GM12875 (cell line): ENCODE measurements around the gene RGS7.

ENCODE experiments used
- H3K4me3 ChIP-seq: one replicate; pipeline ENCODE4 v1.5.1; 2011; ENCODE audit warnings: low read depth, low read length, control low read depth
- TF ChIP-seq, protein P1 (sequence below): IDR thresholded peaks from 2 replicates; pipeline ENCODE4 v1.5.1; 2011; ENCODE audit warnings: low read depth, mild to moderate bottlenecking, control low read depth, inconsistent platforms, low read length, moderate library complexity, borderline replicate concordance; ENCODE audit not compliant: insufficient read depth

The RGS7 gene

DNA sequence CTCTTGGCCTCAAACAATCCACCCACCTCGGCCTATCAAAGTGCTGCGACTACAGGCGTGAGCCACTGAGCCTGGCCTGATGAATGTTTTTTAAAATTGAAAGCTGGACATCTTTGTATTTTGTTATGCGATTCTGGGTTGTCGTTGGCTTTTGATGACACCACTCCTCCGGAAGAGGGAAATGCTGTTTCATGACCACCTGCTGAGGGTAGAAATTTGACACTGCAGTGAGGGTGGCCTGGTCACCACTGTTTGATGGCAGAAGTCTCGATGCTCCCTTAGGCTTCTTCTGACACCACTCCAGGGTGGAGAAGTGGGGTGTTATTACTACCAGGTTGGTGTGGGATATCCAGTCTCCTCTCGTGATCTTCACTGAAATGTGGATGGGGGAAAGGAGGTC is 357.2 kb downstream of the RGS7 start:
- no peak overlapping the region for H3K4me3 ChIP-seq
- TF ChIP-seq, protein P1, sequence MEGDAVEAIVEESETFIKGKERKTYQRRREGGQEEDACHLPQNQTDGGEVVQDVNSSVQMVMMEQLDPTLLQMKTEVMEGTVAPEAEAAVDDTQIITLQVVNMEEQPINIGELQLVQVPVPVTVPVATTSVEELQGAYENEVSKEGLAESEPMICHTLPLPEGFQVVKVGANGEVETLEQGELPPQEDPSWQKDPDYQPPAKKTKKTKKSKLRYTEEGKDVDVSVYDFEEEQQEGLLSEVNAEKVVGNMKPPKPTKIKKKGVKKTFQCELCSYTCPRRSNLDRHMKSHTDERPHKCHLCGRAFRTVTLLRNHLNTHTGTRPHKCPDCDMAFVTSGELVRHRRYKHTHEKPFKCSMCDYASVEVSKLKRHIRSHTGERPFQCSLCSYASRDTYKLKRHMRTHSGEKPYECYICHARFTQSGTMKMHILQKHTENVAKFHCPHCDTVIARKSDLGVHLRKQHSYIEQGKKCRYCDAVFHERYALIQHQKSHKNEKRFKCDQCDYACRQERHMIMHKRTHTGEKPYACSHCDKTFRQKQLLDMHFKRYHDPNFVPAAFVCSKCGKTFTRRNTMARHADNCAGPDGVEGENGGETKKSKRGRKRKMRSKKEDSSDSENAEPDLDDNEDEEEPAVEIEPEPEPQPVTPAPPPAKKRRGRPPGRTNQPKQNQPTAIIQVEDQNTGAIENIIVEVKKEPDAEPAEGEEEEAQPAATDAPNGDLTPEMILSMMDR, result no peak

GRCh38 chr1:240998441-240999015 is 358.5 kb downstream of the RGS7 start:
- TF ChIP-seq, protein P1, result no peak
- H3K4me3 ChIP-seq, result no peak overlapping the region

DNA sequence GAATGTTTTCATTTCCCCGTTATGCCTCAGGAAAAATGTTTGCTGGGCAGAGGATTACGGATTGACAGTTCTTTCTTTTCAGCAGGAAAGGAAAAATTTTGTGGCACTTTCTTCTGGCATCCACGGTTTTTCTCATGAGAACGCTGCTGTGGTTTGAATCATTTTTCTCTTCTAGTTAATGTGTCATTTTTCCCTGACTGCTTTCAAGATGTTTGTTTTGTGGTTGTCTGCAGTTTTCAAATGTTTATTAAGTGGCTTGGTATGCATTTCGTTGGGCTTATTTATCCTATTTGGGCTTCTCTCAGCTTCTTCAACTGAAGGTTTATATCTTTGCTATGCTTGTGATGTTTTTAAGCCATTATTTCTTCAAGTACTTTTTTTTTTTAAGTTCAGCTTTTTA is 359.0 kb downstream of the RGS7 start:
- TF ChIP-seq, protein P1, result no peak
- H3K4me3 ChIP-seq, result no peak overlapping the region

DNA sequence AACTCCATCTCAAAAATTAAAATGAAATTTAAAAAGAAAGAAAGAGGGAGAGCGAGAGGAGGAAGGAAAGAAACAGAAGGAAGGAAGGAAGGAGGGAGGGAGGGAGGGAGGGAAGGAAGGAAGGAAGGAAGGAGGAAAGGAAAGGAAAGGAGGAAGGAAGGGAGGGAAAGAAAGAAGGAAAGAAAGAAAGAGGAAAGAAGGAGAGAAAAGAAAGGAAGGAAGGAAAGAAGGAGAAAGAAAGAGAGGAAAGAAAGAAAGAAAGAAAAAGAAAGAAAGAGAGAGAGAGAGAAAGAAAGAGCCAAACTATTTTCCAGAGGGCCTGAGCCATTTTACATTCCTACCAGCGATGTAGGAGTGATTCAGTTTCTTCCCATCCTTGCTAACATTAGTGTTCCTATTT is 364.0 kb downstream of the RGS7 start:
- H3K4me3 ChIP-seq, result no peak overlapping the region
- TF ChIP-seq, protein P1, result no peak

GRCh38 chr1:240991230-240991629 is 365.8 kb downstream of the RGS7 start:
- TF ChIP-seq, protein P1, result no peak
- H3K4me3 ChIP-seq, result no peak overlapping the region

DNA sequence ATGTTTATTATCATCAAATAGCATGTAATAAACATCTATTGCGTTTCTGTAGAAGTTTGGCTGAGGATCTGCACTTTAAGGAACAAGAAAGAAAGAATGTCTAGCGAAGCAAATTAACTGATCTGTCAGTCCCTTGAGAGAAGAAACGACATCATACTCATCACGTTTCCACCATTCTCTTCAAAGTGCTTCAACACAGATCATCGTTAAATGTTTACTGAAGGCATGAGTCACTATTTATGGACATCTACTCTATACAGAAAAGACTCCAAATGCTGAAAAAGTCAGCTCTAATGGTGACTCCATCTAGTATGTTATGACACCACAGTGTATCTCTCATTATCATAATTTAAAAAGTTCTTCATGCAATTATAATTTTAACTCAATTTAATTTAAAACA is 369.1 kb downstream of the RGS7 start:
- H3K4me3 ChIP-seq, result no peak overlapping the region
- TF ChIP-seq, protein P1, result no peak

DNA sequence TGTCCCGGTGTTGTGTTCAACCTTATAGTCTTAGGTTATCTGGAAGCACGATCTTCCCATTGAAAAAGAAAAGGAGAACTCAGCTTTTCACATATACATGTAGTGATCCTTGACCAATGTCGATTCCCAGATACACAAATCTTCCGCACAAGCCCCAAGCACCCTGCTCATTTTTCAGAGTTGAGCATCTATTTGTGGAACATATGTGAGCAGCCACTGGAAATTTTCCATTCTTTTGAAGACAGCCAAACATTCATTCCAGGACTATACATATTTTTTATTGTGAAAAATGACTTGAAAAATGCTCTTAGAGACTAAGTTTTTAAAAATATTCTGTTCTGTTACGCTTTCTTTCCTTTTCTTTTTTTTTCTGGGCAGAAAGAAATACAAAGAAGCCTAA is 371.9 kb downstream of the RGS7 start:
- TF ChIP-seq, protein P1, result no peak
- no peak overlapping the region for H3K4me3 ChIP-seq
